ENCODE results near the gene VSTM2B.

The VSTM2B gene

DNA sequence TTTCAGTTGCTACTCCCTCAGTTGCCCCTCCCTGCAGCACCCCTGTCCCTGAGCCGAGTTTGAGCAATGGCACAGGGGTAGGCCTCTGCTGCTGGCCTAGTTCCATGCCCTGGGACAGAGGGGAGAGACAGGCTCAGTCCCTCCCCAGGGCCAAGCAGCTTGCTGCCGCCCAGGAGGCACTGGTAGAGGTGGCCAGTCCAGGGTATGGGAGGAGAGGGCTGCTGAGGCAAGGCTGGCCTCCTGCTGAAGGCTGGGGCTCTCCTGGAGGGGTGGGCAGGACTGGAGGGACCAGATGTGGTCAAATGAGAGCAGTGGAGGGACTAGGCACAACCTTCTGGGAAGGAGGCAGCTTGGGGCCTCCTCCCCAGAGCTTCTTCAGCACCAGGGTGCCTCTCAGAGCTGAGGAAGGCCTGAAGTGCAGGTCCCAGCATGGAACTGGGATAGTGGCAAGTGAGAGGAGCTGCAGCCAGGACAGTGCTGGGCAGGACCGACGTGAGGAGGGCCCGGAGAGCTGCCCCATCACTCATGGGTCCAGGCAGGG, 29.8 kb upstream of the VSTM2B start:
- no peak for DNase-seq (ENCODE audit: low read depth in 2 of 2)

DNA sequence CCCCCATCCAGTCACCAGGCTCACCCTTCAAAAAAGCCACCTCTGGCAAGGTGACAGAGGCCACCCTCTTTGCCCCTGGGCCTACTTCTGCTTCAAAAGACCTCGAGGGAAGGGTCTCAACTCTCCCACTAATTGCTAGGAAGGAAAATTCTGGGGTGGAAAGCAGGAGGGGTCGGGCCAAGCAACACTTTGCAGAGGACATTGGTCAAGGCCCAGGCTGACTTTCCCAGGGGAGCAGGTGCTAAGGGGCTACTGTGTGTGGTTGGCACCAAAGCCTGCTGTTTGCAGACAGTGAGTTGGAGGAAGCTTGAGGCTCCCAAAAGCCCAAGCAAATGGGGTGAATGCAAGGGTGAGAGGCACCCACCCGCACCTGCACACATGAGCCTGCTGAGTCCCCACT, 28.6 kb upstream of the VSTM2B start:
- DNase-seq (ENCODE audit: low read depth in 2 of 2), result no peak

DNA sequence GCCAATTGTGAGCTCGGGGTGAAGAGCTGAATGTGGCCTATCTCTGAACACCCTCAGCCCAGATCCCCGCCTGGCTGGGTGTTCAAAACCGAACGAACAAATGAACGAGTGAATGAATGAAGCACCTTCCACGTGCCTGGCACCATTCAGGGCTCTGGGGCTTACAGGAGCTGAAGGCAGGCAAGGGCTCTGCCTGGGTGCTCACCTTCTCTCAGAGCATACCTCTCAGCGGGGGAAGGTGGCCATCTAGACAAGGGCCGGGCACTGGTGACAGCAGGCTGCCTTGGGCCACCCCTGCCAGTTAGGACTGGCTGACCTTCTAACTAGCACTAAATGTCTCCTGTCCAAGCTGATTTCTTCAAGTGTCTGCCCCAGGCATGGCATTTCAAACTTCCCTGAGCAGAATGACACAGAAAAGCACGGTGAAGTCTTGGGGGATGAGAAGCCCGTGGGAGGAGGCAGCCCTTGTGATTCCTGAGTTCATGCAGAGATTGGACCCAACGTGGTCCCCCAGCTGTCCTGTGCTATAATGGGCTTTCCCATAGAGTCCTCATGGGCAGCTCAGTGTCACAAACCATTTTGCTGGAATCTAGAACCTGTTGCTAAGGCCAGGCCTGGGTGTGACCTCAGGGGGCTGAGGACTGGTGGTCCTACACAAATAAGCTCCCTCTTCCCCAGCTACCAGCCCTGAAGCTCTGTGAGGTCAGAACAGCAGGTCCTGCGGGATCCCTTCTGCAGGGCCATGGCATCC, 27.9 kb upstream of the VSTM2B start:
- no peak for DNase-seq (ENCODE audit: low read depth in 2 of 2)

DNA sequence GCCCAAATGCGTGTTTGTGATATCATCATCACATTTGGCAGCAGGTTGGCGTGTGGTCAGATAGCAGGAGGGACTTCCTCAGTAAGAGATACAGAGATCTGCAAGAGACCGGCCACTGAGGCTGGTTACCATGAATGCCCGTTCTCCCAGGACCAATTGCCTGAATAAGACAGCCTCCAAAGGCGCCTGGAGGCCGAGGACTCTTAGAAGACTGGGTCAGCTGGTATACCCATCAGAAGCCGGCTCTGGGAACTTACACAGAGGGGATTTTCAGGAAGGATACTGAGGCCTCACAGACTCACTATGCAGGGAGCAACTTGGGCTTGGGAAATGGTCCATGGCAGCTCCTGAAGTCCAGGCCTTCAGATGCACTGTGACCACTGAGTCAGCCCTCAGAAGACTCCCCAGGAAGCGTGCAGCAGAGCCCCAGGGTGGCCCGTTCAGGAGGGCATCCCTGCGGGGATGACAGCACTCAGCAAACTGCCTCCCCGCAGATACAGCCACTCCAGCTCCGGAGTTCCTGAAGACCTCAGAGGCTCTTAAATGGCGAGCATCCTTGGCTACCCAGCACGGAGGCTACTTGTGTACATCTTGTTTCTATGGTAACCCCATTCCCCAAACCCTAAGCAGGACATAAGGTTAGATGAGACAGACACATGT, 26.4 kb upstream of the VSTM2B start:
- DNase-seq (ENCODE audit: low read depth in 2 of 2), result no peak

DNA sequence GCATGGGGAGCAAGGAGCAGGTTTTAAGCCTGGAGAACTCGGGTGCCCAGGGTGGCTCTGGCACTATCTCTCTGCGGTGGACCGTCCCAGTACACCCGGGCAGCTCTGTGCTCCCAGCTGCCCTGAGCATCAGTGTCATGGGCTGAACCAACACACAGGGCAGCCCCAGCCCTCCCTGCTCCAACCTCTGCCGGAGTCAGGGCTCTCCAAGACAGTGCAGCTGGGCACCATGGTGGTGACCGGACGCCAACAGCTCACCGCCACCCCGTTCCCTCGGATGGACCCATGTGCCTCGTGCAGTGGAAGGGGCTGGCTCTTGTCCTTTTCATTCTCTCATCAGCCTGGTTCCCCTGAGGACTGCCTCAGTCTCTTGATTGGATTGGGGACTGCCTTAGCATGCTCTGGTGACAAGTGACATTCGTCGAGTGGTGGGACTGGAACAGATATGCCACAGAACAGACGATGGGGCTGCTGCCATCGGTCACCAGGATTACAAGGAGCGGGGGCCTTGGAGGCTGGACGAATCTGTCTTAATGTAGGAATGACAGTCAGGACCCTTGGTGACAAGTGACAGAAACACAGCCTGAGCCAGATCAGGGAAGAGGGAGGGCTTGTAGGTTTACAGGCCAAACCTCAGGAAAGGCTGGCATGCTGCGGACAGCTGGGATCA, 25.7 kb upstream of the VSTM2B start:
- DNase-seq (ENCODE audit: low read depth in 2 of 2), result no peak

DNA sequence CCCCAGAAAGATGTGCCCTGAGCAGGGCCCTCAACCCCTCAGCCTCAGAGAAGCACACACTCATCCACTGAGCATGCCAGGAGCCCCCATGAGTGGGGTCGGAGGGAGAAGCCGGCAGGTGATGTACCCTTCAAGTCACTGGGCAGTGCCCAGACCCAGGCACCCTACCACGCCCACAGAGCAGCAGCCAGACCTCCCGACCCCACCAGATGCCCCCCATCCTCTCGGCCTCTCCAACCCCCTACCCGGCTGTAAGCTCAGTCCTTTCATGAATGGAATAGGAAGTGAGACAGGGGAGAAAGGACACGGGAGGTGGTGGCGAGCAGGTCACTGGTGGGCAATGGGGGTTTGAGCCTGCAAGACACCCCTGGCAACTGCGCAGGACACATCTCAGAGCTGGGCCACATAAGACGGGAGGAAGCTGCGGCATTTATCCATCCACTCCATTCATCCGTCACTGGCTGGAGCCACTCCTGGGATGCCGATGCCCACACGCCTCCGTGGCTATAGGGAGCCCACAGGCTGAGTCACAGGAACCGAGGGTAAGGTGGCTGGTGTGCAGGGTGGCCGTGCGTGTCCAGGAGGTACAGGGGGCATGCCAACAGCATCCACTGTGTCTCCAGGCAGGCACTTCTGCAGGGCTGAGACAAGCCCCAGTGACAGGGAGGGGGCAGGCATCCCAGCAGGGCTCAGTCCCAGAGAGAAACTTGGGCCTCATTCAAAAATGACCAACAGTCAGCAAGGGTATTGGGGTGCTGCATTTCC, 23.8 kb upstream of the VSTM2B start:
- no peak for DNase-seq (ENCODE audit: low read depth in 2 of 2)

DNA sequence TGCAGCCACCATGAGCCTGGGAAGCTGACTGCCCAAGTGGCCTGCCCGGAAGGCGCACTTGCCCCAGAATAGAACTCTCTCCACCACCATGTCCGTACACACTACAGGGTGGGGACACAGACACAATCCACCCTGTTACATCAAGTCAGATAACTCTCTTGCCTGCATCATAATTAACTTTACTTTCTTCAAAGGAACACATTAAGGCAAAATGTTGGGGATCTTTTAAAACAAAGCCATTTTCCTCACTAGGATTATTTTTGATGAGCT, 23.3 kb upstream of the VSTM2B start:
- no peak for DNase-seq (ENCODE audit: low read depth in 2 of 2)

DNA sequence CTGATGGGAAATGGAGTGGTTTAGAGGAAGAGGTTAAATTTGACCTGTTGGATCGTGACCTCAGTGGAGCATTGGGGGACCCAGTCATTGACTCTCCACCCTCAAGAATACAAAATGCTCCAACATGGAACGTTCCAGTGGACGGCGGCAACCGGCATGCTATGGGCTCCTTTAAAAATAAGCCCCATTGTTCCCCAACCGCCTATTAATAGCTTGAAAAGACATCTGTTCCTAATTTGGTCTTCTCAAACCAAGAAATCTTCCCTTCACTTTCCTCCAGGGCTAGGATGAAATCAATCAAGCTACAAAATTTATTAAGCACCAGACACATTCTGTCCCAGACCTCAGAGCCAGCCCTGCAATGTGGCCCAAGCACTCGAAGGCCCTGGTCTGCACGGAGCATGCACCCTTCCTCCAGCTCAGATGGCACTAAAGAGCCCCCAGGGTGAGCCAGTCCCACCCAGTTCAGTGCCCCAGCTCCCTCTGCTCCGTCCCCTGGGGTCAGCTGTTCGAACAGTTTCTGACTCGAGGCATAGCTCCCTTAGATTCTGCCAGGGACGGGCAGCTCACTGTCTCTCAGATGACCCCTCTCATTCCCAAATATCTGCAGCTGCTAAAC, 22.5 kb upstream of the VSTM2B start:
- no peak for DNase-seq (ENCODE audit: low read depth in 2 of 2)

DNA sequence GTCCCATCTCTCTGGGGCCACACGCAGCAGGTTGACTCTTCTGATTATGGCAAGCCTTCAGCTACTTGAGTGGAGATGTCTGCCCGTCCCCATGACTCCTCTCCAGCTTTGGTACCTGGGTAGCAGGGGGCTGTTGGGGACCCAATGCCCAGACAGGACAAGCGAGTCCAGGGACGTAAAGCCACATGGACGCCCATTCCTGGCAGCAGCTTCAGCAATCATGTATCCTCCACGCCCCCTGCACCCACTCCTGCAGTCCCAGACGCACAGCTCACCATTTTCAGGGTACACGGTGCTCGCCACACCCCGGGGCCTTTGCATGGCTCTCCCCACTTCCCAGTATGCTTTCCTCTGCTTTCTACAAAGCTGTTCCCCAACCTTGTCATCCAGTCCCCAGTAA, 22.0 kb upstream of the VSTM2B start:
- no peak for DNase-seq (ENCODE audit: low read depth in 2 of 2)

DNA sequence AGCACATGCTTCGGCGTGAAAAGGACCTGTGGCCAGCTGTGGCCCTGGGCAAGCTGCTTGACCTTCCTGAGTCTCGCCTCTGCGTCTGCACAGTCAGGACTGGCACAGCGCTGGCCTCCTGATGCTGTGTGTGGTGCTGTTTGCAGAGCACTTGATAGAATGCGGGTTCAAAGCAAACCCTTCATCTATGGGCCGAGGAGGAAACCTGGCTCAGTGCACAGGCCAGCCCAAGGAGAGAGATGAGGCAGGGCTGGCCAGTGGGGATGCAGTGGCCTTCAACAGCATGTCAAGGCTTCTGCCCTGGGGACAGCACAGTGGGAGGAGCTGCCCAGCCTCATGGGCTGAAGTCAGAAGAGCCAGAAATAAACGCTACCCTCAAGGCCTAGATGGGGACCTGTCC, 21.3 kb upstream of the VSTM2B start:
- DNase-seq (ENCODE audit: low read depth in 2 of 2), result no peak

DNA sequence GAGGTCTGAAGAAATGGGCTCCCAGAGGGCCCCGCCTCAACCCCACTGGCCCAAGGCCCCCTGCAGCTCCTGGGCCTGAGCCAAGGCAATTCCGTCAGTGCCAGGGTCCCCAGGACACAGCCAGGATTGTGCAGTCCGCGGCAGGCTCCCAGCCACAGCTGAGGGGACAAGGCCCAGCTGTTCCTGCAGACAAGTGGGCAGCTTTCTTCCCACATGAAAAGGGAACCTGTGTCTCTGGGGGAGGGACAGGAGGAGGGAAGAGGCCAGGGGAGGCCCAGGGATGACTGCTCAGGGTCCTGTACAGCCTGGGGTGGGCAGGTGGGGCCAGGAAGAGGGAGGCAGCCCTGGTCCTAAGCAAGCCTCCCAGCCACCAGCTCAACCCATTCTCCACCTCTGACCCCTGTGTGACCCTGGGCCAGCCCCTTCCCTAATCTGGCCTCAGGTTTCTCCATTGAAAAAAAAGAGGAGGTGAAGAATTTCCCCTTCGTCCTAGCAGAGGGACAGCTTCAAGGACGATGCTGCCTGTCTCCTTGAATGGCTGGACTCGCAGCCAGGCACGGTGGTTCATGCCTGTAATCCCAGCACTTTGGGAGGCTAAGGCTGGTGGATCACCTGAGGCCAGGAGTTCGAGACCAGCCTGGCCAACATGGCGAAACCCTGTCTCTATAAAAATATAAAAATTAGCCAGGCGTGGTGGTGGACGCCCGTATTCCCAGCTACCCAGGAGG, 20.5 kb upstream of the VSTM2B start:
- DNase-seq (ENCODE audit: low read depth in 2 of 2), result no peak

DNA sequence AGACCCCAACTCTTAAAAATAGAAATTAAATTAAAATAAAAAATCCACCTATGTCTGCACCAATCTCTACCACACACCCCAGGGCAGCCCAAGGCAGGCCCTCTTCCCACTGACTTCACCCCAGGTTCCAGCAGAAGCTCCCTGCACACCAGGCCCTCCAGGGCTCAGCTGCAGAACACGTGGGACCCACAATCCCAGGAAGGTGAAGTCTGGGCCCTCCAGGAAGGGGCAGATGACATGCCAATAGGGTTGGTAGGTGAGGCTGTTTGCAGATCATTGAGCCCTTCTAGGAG, 19.2 kb upstream of the VSTM2B start:
- DNase-seq (ENCODE audit: low read depth in 2 of 2), result no peak

DNA sequence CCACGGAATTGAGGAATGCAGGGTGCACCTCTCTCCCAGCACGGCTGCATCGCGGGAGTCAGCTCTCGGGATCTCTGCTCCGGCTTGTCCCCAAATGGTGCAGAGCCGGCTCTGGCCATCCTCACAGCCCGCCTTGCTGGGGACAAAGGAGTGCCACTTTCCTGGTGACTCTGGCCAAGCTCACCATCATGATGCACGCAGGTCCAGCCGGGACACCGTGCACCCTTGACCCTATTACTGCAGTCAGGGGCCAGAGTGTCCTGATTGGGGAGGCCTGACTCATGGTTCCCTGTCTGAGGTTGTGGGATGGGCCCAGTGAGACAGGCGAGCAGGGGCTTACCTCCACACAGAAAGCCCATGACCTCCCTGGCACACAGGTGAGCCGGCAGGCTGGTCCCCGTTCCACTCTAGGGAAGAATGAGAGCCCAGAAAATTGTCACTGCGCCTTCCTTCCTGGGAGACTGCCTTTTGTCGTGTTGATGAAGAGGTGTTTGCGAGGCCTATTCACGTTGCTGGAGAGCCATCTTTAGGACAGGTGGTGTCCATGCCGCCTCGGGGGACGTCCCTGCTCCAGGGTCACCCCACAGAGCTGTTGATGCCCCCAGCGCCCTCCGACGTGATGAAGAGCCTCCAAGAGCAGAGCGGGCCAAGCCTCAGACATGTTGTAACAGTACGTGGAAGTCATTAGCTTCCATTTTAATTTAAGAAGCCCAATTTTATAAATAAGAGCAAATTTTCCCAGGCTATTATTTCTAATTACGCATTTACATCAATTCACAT, 18.5 kb upstream of the VSTM2B start:
- no peak for DNase-seq (ENCODE audit: low read depth in 2 of 2)

DNA sequence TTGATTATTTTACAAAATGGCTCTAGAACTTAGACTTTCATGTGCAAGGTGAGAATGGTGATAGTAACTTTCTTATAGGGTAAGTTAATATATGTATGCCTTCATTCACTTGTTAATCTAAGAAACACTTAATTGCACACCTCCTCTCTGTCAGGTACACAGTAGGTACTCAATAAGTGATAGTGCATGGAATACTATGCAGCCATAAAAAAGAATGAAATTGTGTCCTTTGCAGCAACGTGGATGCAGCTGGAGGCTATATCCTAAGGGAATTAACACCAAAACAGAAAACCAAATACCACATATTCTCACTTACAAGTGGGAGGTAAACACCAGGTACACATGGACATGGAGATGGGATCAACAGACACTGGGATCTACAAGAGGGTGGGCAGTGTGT, 17.6 kb upstream of the VSTM2B start:
- no peak for DNase-seq (ENCODE audit: low read depth in 2 of 2)

DNA sequence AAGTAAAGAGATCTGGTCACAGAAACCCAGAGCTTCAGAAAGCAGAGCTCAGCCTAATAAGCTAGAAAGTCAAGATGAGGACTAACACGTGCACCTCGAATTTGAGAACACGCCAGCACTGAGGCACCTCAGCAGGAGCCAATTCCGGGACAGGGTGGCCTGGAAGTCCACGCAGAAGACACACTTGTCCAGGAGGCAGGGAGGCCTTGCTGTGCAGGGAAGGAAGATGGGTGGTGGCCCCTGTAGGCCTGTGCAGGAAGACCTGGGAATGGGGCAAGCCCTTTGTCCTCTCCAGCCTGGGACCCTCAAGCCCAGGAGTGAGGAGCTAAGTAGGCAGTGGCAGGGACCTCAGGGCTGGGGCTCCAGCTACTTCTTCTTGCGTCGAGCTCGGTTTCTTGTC, 16.3 kb upstream of the VSTM2B start:
- DNase-seq (ENCODE audit: low read depth in 2 of 2), result no peak

DNA sequence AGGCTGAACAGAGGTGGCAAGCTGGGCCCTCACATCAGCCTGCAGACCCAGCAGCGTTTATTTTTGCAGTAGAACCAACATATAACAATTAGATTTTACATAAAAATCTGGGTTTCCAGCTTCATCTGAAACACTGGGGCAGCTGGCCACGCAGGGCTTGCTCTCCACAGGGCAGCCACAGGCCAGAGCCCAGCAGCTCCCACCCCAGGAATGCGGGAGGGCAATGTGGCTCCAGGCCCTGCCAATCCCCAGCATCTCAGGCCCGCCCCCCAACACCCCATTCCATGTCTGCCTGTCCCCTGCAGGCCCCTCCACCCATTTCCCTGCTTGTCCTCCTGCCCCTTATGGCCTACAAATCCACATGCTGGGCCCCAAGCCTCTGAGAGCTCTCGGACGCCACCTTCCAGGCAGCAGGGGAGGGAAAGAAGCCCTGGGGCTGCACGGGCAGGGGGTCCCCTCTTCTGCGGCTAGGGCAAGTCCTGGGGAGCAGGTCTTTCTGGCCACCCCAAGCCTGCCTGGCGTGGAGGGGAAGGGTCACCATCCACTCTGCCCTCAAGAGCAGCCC, 15.0 kb upstream of the VSTM2B start:
- DNase-seq (ENCODE audit: low read depth in 2 of 2), result no peak

DNA sequence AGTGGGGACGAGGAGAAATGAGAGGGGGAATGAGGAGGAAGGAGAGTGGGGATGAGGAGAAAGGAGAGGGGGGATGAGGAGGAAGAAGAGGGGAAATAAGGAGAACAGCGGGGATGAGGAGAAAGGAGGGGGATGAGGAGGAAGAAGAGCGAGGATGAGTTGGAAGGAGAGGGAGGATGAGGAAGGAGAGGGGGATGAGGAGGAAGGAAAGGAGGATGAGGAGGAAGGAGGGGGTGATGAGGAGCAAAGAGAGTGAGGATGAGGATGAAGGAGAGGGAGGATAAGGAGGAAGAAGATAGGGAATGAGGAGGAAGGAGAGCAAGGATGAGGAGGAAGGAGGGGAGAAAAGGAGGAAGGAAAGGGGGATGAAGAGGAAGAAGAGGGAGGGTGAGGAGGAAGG, 14.0 kb upstream of the VSTM2B start:
- DNase-seq (ENCODE audit: low read depth in 2 of 2), result no peak

DNA sequence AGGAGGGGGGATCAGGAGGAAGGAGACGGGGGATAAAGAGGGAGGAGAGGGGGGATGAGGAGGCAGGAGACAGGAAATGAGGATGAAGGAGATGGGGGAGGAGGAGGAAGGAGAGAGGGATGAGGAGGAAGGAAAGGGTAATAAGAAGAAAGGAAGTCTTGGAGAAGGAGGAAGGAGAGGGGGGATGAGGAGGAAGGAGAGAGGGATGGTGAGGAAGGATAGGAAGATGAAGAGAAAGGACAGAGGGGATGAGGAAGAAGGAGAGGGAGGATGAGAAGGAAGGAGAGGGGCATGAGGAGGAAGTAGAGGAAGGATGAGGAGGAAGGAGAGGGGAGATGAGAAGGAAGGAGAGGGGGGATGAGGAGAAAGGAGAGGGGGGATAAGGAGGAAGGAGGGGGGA, 13.0 kb upstream of the VSTM2B start:
- DNase-seq (ENCODE audit: low read depth in 2 of 2), result no peak

DNA sequence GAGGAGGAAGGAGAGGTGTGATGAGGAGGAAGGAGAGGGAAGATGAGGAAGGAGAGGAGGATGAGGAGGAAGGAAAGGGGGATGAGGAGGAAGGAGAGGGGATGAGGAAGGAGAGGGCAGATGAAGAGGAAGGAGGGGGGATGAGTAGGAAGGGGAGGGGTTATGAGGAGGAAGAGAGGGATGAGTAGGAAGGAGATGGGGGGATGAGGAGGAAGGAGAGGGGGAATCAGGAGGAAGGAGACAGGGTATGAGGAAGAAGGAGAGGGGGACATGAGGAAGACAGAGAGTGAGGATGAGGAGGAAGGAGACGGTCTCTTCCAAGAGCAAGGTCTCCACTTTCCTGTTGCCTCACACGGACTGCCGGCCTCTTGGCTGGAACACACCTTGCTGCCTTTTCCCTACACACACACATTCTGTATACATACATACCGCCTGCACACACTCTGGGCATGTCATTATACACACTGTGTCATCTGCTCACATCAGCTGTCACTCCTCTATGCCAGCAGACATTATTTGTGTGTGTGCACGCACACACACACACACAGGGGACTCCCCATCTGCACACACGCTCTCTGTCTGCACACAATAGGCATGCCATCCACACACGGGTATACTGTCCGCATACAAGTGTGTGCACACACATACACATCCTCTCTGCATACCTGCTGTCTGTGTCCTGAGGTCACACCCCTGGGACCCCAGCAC, 11.1 kb upstream of the VSTM2B start:
- DNase-seq (ENCODE audit: low read depth in 2 of 2), result no peak

DNA sequence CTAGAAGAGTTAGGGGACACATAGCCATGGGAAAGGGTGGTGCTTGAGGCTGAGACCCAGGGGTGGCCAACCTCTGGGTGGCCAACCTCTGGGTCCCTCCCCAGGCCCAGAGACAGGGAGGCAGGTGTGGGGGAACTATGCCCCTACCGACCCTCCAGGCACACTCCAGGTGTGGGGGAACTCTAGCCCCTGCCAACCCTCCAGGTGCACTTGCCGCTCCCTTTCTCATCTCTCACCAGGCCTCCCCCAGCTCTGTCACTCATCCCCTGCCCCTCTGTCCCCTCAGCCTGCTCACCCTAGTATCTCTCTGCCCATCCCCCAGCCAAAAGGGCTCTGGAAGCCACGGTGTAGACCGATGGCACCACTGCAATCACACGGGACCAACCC, 10.6 kb upstream of the VSTM2B start:
- DNase-seq (ENCODE audit: low read depth in 2 of 2), result no peak
